OCI-LY3 (cell line): ENCODE results near the gene DIP2C.

Source experiments
- EZH2phosphoT487 ChIP-seq: fragments of 200-600 bp; shearing (Covaris generic); IDR thresholded peaks from 2 replicates; pipeline ENCODE4 v1.6.1; 2018; ENCODE audit warnings: antibody characterized with exemption, mixed run types, low read depth
- TF ChIP-seq, protein P1 (sequence below): fragments of 200-600, 300-600 bp; sonication (generic); IDR thresholded peaks from 2 replicates; pipeline ENCODE4 v1.5.1; 2014; ENCODE audit warnings: antibody characterized with exemption, low read length, low read depth

DNA sequence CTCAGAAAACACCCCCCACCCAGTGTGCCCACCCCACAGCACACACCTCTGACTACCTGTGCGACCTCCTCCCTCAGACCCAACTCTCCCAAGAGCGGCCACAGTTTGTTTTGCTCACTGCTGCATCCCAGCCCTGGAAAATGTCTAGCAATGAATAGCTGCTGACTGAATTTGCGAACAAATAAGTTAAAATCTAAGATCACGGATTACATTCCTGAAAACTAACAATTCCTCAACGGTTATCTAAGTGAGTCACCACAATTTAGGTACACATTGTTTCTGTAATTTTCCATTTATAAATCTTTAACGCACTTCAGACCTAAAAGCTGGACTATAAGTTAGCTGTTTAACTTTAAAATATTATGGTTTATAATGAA is 319.0 kb downstream of the DIP2C start:
- TF ChIP-seq, protein P1, sequence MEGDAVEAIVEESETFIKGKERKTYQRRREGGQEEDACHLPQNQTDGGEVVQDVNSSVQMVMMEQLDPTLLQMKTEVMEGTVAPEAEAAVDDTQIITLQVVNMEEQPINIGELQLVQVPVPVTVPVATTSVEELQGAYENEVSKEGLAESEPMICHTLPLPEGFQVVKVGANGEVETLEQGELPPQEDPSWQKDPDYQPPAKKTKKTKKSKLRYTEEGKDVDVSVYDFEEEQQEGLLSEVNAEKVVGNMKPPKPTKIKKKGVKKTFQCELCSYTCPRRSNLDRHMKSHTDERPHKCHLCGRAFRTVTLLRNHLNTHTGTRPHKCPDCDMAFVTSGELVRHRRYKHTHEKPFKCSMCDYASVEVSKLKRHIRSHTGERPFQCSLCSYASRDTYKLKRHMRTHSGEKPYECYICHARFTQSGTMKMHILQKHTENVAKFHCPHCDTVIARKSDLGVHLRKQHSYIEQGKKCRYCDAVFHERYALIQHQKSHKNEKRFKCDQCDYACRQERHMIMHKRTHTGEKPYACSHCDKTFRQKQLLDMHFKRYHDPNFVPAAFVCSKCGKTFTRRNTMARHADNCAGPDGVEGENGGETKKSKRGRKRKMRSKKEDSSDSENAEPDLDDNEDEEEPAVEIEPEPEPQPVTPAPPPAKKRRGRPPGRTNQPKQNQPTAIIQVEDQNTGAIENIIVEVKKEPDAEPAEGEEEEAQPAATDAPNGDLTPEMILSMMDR = no peak
- TF ChIP-seq EZH2phosphoT487 = no peak
